RWPE2 (cell line): Measurements from ENCODE around the gene CDC42SE2.
"Not testable (repeated sequence)": the region's sequence is repeated elsewhere in the genome, so short reads cannot be mapped to it uniquely, and the experiment has no call there.

ENCODE experiments used
- ATAC-seq: fragments of 200-7000 bp; cut with Tn5 transposase; 3 replicates; pipeline ENCODE4 v1.9.1; 2021; ENCODE audit warnings: low read depth
- DNase-seq: peaks from one replicate; pipeline ENCODE4 v3.0.0-alpha.2; 2020; ENCODE audit warnings: low spot score
- H3K27ac ChIP-seq: fragments of 450-650 bp; 2 replicates; pipeline ENCODE4 v1.5.1; 2017; ENCODE audit warnings: mild to moderate bottlenecking; ENCODE audit not compliant: poor library complexity, severe bottlenecking
- H3K27me3 ChIP-seq: fragments of 250-450 bp; sonication (Bioruptor Pico); 2 replicates; pipeline ENCODE4 v1.5.1; 2021; ENCODE audit warnings: mild to moderate bottlenecking, moderate library complexity; ENCODE audit not compliant: insufficient read depth, poor library complexity, severe bottlenecking
- H3K36me3 ChIP-seq: fragments of 250-450 bp; sonication (Bioruptor Pico); 2 replicates; pipeline ENCODE4 v1.5.1; 2020; ENCODE audit warnings: low read depth, mild to moderate bottlenecking, moderate library complexity
- H3K4me1 ChIP-seq: fragments of 250-450 bp; sonication (Bioruptor Pico); 2 replicates; pipeline ENCODE4 v1.5.1; 2021; ENCODE audit warnings: mild to moderate bottlenecking, moderate library complexity; ENCODE audit not compliant: insufficient read depth, poor library complexity, severe bottlenecking
- H3K4me3 ChIP-seq: fragments of 250-450 bp; sonication (Bioruptor Pico); 2 replicates; pipeline ENCODE4 v1.5.1; 2021; ENCODE audit warnings: mild to moderate bottlenecking, moderate library complexity; ENCODE audit not compliant: severe bottlenecking
- H3K9me3 ChIP-seq: fragments of 250-450 bp; sonication (Bioruptor Pico); 2 replicates; pipeline ENCODE4 v1.5.1; 2021; ENCODE audit warnings: mild to moderate bottlenecking, moderate library complexity; ENCODE audit not compliant: severe bottlenecking
- TF ChIP-seq, protein P1 (sequence below): fragments of 450-650 bp; IDR thresholded peaks from one replicate; pipeline ENCODE4 v1.5.1; 2017; ENCODE audit warnings: mild to moderate bottlenecking, moderate library complexity; ENCODE audit not compliant: poor library complexity, severe bottlenecking

Gene CDC42SE2

DNA sequence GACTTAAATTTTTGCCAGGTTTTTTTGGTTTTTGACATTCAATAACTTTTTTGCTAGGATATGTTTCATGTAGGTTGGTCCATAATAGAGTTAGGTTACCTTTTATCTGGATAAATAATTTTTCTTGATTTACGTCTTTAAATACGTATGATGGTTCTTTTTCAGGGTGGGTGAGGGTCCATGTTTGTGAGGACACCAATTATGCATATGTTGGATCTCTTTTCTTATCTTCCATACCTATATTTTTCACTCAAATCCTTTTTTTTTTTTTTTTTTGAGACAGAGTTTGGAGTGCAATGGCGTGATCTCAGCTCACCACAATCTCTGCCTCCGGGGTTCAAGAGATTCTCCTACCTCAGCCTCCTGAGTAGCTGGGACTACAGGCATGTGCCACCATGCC is 17.3 kb upstream of the CDC42SE2 start:
- no peaks in the 10 kb centered on the region for H3K27me3 ChIP-seq
- DNase-seq = no peak
- H3K27ac ChIP-seq = no peak overlapping the region
- H3K9me3 ChIP-seq = peaks cover 4% of the 10 kb centered on the region
- TF ChIP-seq, protein P1, sequence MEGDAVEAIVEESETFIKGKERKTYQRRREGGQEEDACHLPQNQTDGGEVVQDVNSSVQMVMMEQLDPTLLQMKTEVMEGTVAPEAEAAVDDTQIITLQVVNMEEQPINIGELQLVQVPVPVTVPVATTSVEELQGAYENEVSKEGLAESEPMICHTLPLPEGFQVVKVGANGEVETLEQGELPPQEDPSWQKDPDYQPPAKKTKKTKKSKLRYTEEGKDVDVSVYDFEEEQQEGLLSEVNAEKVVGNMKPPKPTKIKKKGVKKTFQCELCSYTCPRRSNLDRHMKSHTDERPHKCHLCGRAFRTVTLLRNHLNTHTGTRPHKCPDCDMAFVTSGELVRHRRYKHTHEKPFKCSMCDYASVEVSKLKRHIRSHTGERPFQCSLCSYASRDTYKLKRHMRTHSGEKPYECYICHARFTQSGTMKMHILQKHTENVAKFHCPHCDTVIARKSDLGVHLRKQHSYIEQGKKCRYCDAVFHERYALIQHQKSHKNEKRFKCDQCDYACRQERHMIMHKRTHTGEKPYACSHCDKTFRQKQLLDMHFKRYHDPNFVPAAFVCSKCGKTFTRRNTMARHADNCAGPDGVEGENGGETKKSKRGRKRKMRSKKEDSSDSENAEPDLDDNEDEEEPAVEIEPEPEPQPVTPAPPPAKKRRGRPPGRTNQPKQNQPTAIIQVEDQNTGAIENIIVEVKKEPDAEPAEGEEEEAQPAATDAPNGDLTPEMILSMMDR = no peak
- ATAC-seq = no peak
- no peak overlapping the region for H3K4me3 ChIP-seq
- H3K4me1 ChIP-seq = peaks cover 14% of the 10 kb centered on the region
- no peaks in the 10 kb centered on the region for H3K36me3 ChIP-seq

DNA sequence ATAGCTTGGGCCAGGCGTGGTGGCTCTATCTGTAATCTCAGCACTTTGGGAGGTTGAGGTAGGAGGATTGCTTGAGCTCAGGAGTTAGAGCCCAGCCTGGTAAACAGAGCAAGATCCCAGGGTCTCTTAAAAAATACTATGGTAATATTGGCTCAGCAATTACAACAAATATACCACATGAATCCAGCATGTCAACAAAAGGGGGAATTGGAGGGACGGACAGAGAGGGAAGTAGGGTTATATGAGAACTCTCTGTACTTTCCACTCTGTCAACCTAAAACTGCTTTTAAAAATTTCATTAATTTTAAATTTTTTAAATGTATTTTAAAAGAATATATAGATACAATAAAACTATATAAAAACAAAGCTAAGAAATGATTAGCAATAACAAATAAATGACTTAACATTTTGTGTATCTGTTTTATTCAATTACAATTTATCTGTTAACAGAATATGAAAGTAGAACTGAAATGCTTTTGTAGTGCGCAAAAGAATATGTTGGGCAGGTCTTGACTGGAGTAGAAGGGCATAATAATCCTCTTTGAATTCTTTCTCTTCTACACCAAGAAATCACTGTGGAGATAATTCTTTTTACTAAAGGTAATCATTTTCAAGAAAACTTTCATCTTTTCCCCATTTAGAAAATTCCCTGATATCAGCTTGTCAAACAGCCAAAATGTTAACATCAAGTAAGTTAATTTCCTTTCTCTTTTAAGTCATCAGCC is 12.9 kb upstream of the CDC42SE2 start:
- no peak for DNase-seq
- Histone ChIP-seq H3K36me3 (no peaks in the 10 kb centered on the region), H3K9me3 (peaks cover 4% of the 10 kb centered on the region), H3K27me3 (no peaks in the 10 kb centered on the region), H3K27ac (no peak overlapping the region), H3K4me1 (no peaks in the 10 kb centered on the region), H3K4me3 (no peak overlapping the region)
- TF ChIP-seq, protein P1 = no peak
- no peak for ATAC-seq

DNA sequence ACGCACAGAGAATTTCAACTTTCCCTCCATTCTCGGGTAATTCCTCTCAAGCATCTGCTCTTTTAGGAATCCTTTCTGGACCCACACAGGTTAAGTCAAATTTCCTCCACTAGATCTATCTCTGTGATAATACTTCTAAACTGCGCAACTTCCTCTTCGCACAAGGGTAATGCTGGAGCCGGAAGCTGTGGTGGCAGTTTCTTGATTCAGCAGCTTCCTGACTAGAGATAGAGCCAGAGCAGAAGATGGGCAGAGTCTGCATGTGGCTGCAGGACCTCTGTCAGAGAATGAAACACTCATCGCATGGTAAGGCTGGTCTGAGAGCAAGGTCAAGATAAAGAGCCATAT is 11.1 kb upstream of the CDC42SE2 start:
- DNase-seq (no peak), ATAC-seq (no peak)
- Histone ChIP-seq H3K4me1 (no peaks in the 10 kb centered on the region), H3K27me3 (no peaks in the 10 kb centered on the region), H3K36me3 (no peaks in the 10 kb centered on the region), H3K9me3 (no peaks in the 10 kb centered on the region), H3K27ac (no peak overlapping the region), H3K4me3 (no peak overlapping the region)
- TF ChIP-seq, protein P1 = no peak

DNA sequence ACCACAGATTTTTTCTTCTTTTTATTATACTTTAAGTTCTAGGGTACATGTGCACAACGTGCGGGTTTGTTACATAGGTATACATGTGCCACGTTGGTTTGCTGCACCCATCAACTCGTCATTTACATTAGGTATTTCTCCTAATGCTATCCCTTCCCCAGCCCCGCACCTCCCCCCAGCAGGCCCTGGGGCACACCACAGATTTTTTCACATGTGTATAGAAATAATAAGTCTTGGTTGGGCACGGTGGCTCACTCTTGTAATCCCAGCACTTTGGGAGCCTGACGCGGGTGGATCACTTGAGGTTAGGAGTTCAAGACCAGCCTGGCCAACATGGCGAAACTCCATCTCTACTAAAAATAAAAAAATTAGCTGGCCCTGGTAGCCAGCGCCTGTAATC is 9.8 kb upstream of the CDC42SE2 start:
- ATAC-seq, H3K4me3 ChIP-seq, H3K4me1 ChIP-seq, H3K27ac ChIP-seq, H3K27me3 ChIP-seq, DNase-seq, H3K9me3 ChIP-seq, H3K36me3 ChIP-seq: not testable (repeated sequence)

DNA sequence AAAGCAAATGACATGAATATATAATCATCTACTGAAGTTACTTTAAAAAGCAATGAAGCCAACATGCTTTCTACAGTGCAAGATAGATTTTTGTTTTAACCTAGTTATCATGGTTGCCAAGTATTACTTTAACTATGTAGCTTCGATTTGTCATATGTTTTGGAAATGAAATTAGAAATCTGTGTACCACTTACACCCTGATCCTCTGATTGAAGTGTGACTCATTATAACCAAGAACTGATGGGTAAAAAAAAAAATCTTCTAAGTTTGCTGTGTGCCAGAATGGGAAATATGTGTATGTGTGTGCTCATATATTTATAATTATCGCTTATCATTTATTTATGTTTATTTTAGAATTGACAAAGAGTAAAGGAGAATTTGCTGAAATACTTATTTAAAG is 9.1 kb upstream of the CDC42SE2 start:
- ATAC-seq = no peak

More for the DNA sequence above, 9.1 kb upstream of the CDC42SE2 start:
- H3K27ac ChIP-seq = no peak overlapping the region
- no peak overlapping the region for H3K4me3 ChIP-seq
- H3K36me3 ChIP-seq = no peaks in the 10 kb centered on the region
- peaks cover 16% of the 10 kb centered on the region for H3K4me1 ChIP-seq
- TF ChIP-seq, protein P1 = no peak
- DNase-seq = no peak
- H3K27me3 ChIP-seq = no peaks in the 10 kb centered on the region
- H3K9me3 ChIP-seq = no peaks in the 10 kb centered on the region
